OCI-LY1 (cell line): Measurements from ENCODE around the gene BPIFB3.
A peak's percentile ranks its signal among the peaks of the same experiment; 100 is the strongest.

Experiments
- H2AFZ ChIP-seq: fragments of 200-600 bp; sonication (generic), shearing (Covaris generic); 2 replicates; pipeline ENCODE4 v1.6.0; 2014; ENCODE audit warnings: antibody characterized with exemption, mild to moderate bottlenecking, low read length
- H3F3A ChIP-seq: fragments of 200-600 bp; sonication (generic), shearing (Covaris generic); 2 replicates; pipeline ENCODE4 v1.6.0; 2014; ENCODE audit warnings: mild to moderate bottlenecking, antibody characterized with exemption, low read length, moderate library complexity; ENCODE audit not compliant: insufficient read depth
- H3K27ac ChIP-seq: fragments of 200-600 bp; sonication (generic); 2 replicates; pipeline ENCODE4 v1.5.1; 2014; ENCODE audit warnings: low read length, mixed run types, mild to moderate bottlenecking, low read depth; ENCODE audit not compliant: poor library complexity, severe bottlenecking
- H3K27me3 ChIP-seq: fragments of 200-600 bp; sonication (generic); 2 replicates; pipeline ENCODE4 v1.6.0; 2014; ENCODE audit warnings: antibody characterized with exemption, mild to moderate bottlenecking, low read length, moderate library complexity; ENCODE audit not compliant: insufficient read depth
- H3K36me3 ChIP-seq: fragments of 200-600 bp; sonication (generic); 2 replicates; pipeline ENCODE4 v1.6.1; 2014; ENCODE audit warnings: mild to moderate bottlenecking, antibody characterized with exemption, low read length, moderate library complexity, mixed read lengths; ENCODE audit not compliant: insufficient read depth
- H3K4me1 ChIP-seq: fragments of 200-600 bp; sonication (generic); 2 replicates; pipeline ENCODE4 v1.5.1; 2014; ENCODE audit warnings: mild to moderate bottlenecking, low read length, moderate library complexity; ENCODE audit not compliant: insufficient read depth, severe bottlenecking
- H3K4me2 ChIP-seq: fragments of 200-600 bp; sonication (generic), shearing (Covaris generic); 2 replicates; pipeline ENCODE4 v1.6.1; 2014; ENCODE audit warnings: low read length
- H3K4me3 ChIP-seq: fragments of 200-600 bp; sonication (generic); 2 replicates; pipeline ENCODE4 v1.5.1; 2014; ENCODE audit warnings: low read length, low read depth, mild to moderate bottlenecking, mixed read lengths; ENCODE audit not compliant: poor library complexity, severe bottlenecking
- H3K79me2 ChIP-seq: fragments of 200-600 bp; shearing (Covaris generic); 2 replicates; pipeline ENCODE4 v1.6.1; 2016; ENCODE audit warnings: mixed run types, low read length, mixed read lengths; ENCODE audit not compliant: insufficient read depth
- H3K9ac ChIP-seq: fragments of 200-600 bp; sonication (generic), shearing (Covaris generic); 2 replicates; pipeline ENCODE4 v1.6.1; 2014; ENCODE audit warnings: mild to moderate bottlenecking, low read length, mixed read lengths
- H3K9me2 ChIP-seq: fragments of 200-600 bp; sonication (generic), shearing (Covaris generic); 2 replicates; pipeline ENCODE4 v1.6.1; 2014; ENCODE audit warnings: low read depth, mild to moderate bottlenecking, low read length, mixed read lengths
- H3K9me3 ChIP-seq: fragments of 200-600 bp; shearing (Covaris generic); 2 replicates; pipeline ENCODE4 v1.6.1; 2014; ENCODE audit warnings: low read length, mixed read lengths
- H4K20me1 ChIP-seq: fragments of 200-600 bp; sonication (generic), shearing (Covaris generic); 2 replicates; pipeline ENCODE4 v1.6.0; 2016; ENCODE audit warnings: mild to moderate bottlenecking, low read length; ENCODE audit not compliant: insufficient read depth
- EZH2 ChIP-seq: fragments of 200-600 bp; sonication (generic), shearing (Covaris generic); IDR thresholded peaks from 2 replicates; pipeline ENCODE4 v1.8.0; 2017; ENCODE audit warnings: borderline replicate concordance, mixed run types, mild to moderate bottlenecking, antibody characterized with exemption, low read length, moderate library complexity, mixed read lengths
- TF ChIP-seq, protein P1 (sequence below): fragments of 200-600 bp; sonication (generic), shearing (Covaris generic); IDR thresholded peaks from 2 replicates; pipeline ENCODE4 v1.5.1; 2017; ENCODE audit warnings: mild to moderate bottlenecking, antibody characterized with exemption, low read length, moderate library complexity, mixed read lengths

Gene BPIFB3

DNA sequence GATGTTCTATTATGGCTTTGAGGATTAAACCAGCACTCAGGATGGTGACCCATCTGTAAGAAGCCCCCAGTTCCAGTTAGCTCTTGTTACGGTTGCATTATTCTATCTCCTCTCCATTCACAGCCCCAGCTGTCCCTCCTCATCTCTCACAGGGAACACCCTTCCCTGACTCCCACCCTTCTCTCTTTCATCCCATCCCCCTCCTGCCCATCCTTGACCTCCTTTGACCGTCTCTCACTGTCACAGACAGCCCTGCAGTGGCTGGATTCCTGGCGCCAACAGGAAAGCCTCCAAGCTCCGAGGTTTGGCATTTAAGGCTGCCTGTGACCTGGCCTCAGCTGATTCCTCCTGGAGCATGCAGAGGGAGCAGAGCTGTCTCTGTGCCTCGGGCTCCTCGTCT is 21.6 kb downstream of the BPIFB3 start:
- Histone ChIP-seq H2AFZ (no peak overlapping the region), H3K9me2 (no peaks in the 10 kb centered on the region), H4K20me1 (no peaks in the 10 kb centered on the region), H3K9ac (no peak overlapping the region), H3K27me3 (peaks cover 11% of the 10 kb centered on the region), H3K36me3 (no peaks in the 10 kb centered on the region), H3K4me2 (no peak overlapping the region), H3F3A (no peaks in the 10 kb centered on the region), H3K4me3 (no peak overlapping the region), H3K27ac (no peak overlapping the region), H3K4me1 (no peaks in the 10 kb centered on the region), H3K79me2 (no peaks in the 10 kb centered on the region), H3K9me3 (no peaks in the 10 kb centered on the region)
- TF ChIP-seq, protein P1, sequence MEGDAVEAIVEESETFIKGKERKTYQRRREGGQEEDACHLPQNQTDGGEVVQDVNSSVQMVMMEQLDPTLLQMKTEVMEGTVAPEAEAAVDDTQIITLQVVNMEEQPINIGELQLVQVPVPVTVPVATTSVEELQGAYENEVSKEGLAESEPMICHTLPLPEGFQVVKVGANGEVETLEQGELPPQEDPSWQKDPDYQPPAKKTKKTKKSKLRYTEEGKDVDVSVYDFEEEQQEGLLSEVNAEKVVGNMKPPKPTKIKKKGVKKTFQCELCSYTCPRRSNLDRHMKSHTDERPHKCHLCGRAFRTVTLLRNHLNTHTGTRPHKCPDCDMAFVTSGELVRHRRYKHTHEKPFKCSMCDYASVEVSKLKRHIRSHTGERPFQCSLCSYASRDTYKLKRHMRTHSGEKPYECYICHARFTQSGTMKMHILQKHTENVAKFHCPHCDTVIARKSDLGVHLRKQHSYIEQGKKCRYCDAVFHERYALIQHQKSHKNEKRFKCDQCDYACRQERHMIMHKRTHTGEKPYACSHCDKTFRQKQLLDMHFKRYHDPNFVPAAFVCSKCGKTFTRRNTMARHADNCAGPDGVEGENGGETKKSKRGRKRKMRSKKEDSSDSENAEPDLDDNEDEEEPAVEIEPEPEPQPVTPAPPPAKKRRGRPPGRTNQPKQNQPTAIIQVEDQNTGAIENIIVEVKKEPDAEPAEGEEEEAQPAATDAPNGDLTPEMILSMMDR, result no peak
- no peak for TF ChIP-seq EZH2

DNA sequence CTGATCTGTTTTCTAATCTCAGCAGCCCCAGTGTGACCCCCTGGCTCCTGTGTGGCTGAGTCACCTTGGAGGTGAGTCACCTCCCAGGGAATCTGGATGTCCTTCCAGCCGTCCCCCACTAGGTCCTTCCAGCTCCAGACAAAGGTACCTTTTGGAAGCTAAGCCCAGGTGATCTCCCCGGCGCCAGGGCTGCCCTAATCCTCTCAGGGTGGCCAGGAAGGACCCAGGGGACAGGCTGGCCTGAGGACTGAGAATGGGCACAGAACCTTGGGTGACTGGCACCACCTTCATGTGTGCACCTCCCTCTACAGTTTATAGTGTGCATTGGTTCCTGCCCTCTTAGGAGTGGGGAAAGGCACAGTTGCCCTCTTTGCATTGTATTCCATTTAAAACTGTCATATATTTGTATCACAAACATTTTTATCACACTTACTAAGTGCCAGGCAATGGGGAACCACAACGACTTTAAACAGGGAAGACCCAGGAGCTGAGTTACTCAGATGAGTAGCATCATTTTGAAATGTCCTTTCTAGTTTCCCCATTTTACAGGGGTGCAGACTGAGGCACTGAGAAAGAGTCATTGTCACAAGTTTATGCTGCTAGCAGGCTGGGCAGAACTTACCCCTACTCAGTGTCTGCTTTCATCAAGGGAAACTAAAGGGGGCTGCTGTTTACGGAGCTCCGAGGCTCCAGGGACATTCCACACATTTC is 23.1 kb downstream of the BPIFB3 start:
- no peaks in the 10 kb centered on the region for H3F3A ChIP-seq
- no peaks in the 10 kb centered on the region for H4K20me1 ChIP-seq
- no peaks in the 10 kb centered on the region for H3K79me2 ChIP-seq
- H3K4me3 ChIP-seq, result no peak overlapping the region
- H3K4me2 ChIP-seq, result no peak overlapping the region
- no peak overlapping the region for H3K9ac ChIP-seq
- no peaks in the 10 kb centered on the region for H3K36me3 ChIP-seq
- H3K27ac ChIP-seq, result no peak overlapping the region
- no peaks in the 10 kb centered on the region for H3K9me3 ChIP-seq
- H2AFZ ChIP-seq, result no peak overlapping the region
- no peaks in the 10 kb centered on the region for H3K9me2 ChIP-seq
- TF ChIP-seq, protein P1, result peak; percentile 61
- TF ChIP-seq EZH2, result no peak
- H3K4me1 ChIP-seq, result no peaks in the 10 kb centered on the region
- H3K27me3 ChIP-seq, result peaks cover 11% of the 10 kb centered on the region

DNA sequence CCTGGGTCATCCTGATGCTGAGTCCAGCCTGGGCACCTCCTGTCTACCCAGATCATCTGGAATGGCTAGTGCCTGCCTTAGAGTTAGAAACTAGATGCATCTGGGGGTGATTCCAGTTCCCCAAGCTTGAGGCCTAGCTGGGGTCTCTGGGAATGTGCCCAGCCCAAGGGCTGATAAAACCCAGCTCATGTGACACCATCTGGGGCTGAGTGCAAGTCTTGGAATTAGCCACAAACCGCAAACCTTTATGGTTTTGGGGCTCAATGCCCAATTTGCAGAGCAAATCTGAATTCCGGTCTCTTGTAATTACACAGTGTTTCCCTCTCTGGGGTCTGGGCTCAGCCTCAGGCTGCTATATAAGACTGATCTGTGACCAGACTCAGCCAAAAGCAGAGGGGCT is 25.6 kb downstream of the BPIFB3 start, which contains the start of gene BPIFB4:
TSS of gene BPIFB4 (plus strand) at position 385 of the 400 bp plus-strand sequence. CDS start 1,884 bp downstream, outside the sequence.
- H3K9me2 ChIP-seq, result no peaks in the 10 kb centered on the region
- TF ChIP-seq EZH2, result no peak
- TF ChIP-seq, protein P1, result no peak

More for the DNA sequence above, 25.6 kb downstream of the BPIFB3 start, which contains the start of gene BPIFB4:
- H3K27me3 ChIP-seq, result peaks cover 7% of the 10 kb centered on the region
- no peak within 1 kb of the TSS for H3K27ac ChIP-seq
- H3K4me2 ChIP-seq, result no peak within 1 kb of the TSS
- H4K20me1 ChIP-seq, result no peaks in the 10 kb centered on the region
- no peak within 1 kb of the TSS for H3K9ac ChIP-seq
- no peak within 1 kb of the TSS for H2AFZ ChIP-seq
- no peaks in the 10 kb centered on the region for H3F3A ChIP-seq
- H3K9me3 ChIP-seq, result no peaks in the 10 kb centered on the region
- H3K36me3 ChIP-seq, result no peaks in the 10 kb centered on the region
- H3K4me3 ChIP-seq, result no peak within 1 kb of the TSS
- H3K79me2 ChIP-seq, result no peaks in the 10 kb centered on the region
- no peaks in the 10 kb centered on the region for H3K4me1 ChIP-seq
